Left ventricle myocardium inferior (tissue), 1 donor: ENCODE results near the gene THOC6. TPM values are rescaled to one million over a fixed set of nuclear protein-coding genes. Genes with fewer than 3 reads are reported as not detected.

Source experiments
- DNase-seq: peaks from one replicate; pipeline ENCODE4 v3.0.0-alpha.2; 2020
- H3K27ac ChIP-seq: fragments of 200-600 bp; replicated peaks from 2 replicates; pipeline ENCODE4 v1.8.0; 2021
- H3K27me3 ChIP-seq: fragments of 200-600 bp; 2 replicates; pipeline ENCODE4 v1.8.0; 2021; ENCODE audit warnings: low read depth
- H3K36me3 ChIP-seq: fragments of 200-600 bp; 2 replicates; pipeline ENCODE4 v1.8.0; 2021
- H3K4me1 ChIP-seq: fragments of 200-600 bp; 2 replicates; pipeline ENCODE4 v1.8.0; 2021
- H3K4me3 ChIP-seq: fragments of 200-600 bp; 2 replicates; pipeline ENCODE4 v1.8.0; 2021; ENCODE audit warnings: mild to moderate bottlenecking, moderate library complexity
- H3K9me3 ChIP-seq: fragments of 200-600 bp; replicated peaks from 2 replicates; pipeline ENCODE4 v1.8.0; 2021
- intact Hi-C: fragments of 100-400 bp; cut with micrococcal nuclease; formaldehyde crosslinking; loops from one replicate; pipeline ENCODE4 v1.11.0; 2022
- total RNA-seq: library from RNA; stranded (reverse); fragmentation: NEBNext Ultra II Directional; extraction: Animal tissue kit (Norgen Biotek cat#: 25700); gene quantifications from one replicate; pipeline ENCODE4 v1.2.1, GENCODE V29; 2021
- TF ChIP-seq, protein P1 (sequence below): fragments of 200-600 bp; IDR thresholded peaks from 2 replicates; pipeline ENCODE4 v1.8.0; 2021; ENCODE audit warnings: antibody characterized with exemption, mild to moderate bottlenecking, borderline replicate concordance
- donor health status: DM: no; HTN: yes; CAD: no; lungs with severe emphysema.

THOC6 gene
- total RNA-seq, 1 donor from 2014 or later = 9.1 TPM

DNA sequence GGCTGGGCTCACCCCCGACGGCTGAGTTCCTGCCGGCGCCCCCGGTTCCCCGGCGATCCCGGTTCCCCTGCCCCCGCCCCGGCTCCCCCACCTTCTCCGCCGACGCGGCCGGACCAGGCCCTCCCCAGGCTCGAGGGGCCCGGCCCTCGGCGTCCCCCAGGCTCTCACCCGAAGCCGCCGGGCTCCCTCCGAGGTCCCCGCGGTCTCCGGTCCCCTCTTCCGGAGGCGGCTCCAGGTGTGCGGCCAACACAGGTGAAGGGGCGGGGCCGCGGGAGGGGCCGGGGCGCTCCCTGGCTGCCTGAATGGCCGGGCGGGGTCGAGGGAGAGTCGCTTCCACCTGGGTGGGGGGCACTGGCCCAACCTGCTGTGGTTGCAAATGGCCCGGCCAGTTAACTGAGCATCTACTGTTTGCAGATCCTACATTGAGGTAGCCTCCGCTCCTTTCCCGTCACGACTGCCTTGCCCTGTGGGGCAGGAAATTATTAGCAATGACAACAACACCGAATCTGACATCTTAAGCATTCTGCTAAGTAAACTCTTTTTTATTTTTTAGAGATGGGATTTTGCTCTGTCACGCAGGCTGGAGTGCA, 13.0 kb downstream of the THOC6 start, which contains the start of gene BICDL2:
Gene BICDL2, minus strand, starts transcription at position 219 of the 590 bp plus-strand sequence. CDS start 1,448 bp downstream, outside the sequence.
- DNase-seq = no peak
- intact Hi-C loops = no loop called here

DNA sequence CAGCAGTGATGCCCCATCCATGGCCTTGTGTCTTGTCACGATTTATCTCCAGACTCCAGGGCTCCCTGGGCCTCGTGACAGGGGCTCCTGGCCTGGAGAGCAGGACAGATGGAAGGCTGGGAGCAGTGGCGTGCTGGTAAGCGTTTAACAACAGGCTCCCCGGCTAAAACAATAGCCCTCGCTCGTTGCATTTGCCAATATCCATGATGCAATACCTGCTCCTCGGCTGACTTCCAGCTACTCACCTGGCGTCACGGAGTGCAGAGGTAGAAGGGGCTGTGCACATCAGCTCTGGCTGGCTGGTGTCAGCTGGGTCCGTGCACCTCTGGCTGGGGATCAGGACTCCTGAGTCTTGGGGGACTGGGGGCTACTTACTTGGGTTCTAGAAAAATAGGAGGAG, 14.4 kb downstream of the THOC6 start:
- Histone ChIP-seq H3K4me3 (no peak overlapping the region), H3K27ac (no peak overlapping the region), H3K27me3 (peaks cover 99% of the 10 kb centered on the region), H3K36me3 (no peaks in the 10 kb centered on the region), H3K4me1 (peaks cover 9% of the 10 kb centered on the region), H3K9me3 (no peaks in the 10 kb centered on the region)
- DNase-seq = no peak
- intact Hi-C loops = no loop called here
- TF ChIP-seq, protein P1, sequence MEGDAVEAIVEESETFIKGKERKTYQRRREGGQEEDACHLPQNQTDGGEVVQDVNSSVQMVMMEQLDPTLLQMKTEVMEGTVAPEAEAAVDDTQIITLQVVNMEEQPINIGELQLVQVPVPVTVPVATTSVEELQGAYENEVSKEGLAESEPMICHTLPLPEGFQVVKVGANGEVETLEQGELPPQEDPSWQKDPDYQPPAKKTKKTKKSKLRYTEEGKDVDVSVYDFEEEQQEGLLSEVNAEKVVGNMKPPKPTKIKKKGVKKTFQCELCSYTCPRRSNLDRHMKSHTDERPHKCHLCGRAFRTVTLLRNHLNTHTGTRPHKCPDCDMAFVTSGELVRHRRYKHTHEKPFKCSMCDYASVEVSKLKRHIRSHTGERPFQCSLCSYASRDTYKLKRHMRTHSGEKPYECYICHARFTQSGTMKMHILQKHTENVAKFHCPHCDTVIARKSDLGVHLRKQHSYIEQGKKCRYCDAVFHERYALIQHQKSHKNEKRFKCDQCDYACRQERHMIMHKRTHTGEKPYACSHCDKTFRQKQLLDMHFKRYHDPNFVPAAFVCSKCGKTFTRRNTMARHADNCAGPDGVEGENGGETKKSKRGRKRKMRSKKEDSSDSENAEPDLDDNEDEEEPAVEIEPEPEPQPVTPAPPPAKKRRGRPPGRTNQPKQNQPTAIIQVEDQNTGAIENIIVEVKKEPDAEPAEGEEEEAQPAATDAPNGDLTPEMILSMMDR = no peak

More for the DNA sequence above, 13.0 kb downstream of the THOC6 start, which contains the start of gene BICDL2:
- TF ChIP-seq, protein P1 = no peak
- Histone ChIP-seq H3K27ac (no peak within 1 kb of the TSS), H3K36me3 (no peaks in the 10 kb centered on the region), H3K27me3 (peaks cover 98% of the 10 kb centered on the region), H3K4me3 (peak within 1 kb of the TSS; percentile 32), H3K9me3 (no peaks in the 10 kb centered on the region), H3K4me1 (peaks cover 9% of the 10 kb centered on the region)

DNA sequence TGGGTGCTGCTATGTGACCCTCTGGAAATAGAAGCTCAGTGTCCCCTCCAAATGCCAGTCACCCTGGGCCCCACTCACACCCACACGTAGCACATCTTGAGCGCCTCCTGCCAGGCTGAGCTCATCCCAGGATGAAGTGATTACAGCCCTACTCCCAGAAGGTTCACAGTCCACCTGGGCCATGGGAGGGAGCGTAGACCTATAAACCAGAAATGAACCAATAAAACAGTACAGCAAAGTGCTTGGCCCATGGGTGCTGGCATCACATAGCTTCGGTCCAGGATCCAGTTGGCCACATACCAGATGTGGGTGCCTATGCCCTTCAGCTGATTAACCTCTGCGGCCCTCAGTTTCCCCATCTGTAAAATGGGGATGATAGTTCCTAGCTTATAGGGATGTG, 15.1 kb downstream of the THOC6 start:
- no peak for DNase-seq
- Histone ChIP-seq H3K4me3 (no peak overlapping the region), H3K9me3 (no peaks in the 10 kb centered on the region), H3K27ac (no peak overlapping the region), H3K27me3 (peaks cover 99% of the 10 kb centered on the region), H3K36me3 (no peaks in the 10 kb centered on the region), H3K4me1 (peaks cover 9% of the 10 kb centered on the region)
- TF ChIP-seq, protein P1 = no peak
- intact Hi-C loops = no loop called here

DNA sequence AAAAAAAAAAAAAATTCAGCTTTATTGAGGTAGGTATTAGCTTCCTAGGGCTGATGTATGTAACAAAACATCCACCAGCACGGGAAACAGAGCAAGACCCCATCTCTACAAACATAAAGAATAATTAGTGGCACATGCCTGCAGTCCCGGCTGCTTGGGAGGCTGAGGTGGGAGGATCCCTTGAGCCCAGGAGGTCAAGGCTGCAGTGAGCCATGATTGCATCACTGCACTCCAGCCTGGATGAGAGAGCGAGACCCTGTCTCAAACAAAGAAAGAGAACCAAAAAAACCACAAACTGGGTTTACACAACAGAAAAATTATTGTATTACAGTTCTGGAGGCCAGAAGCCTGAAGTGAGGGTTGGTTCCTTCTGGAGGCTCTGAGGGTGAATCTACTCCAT, 18.5 kb downstream of the THOC6 start:
- Histone ChIP-seq H3K4me3 (no peak overlapping the region), H3K27ac (no peak overlapping the region), H3K36me3 (no peaks in the 10 kb centered on the region), H3K27me3 (peaks cover 99% of the 10 kb centered on the region), H3K9me3 (no peaks in the 10 kb centered on the region), H3K4me1 (peaks cover 22% of the 10 kb centered on the region)
- TF ChIP-seq, protein P1 = no peak
- DNase-seq = no peak
- intact Hi-C loops = no loop called here

DNA sequence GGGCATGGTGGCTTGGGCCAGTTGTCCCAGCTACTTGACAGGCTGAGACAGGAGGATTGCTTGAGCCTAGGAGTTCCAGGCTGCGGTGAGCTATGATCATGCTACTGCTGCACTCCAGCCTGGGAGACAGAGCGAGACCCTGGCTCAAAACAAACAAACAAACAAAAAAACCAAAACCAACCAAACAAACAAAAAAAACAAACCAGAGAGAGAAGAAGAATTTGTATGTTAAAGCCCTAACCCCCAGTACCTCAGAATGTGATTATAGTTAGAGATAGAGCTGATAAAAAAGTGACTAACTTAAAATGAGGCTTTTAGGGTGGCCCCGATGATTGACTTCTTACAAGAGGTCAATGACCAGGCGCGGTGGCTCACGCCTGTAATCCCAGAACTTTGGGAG, 20.9 kb downstream of the THOC6 start:
- TF ChIP-seq, protein P1 = no peak
- H3K9me3 ChIP-seq = no peaks in the 10 kb centered on the region
- peaks cover 22% of the 10 kb centered on the region for H3K4me1 ChIP-seq
- intact Hi-C loops = no loop called here
- no peak overlapping the region for H3K4me3 ChIP-seq
- DNase-seq = no peak
- H3K27ac ChIP-seq = no peak overlapping the region
- no peaks in the 10 kb centered on the region for H3K36me3 ChIP-seq
- H3K27me3 ChIP-seq = peaks cover 99% of the 10 kb centered on the region
